Stimulated activated naive CD8-positive, alpha-beta T cell treated with anti-CD3 and anti-CD28 coated beads, Interleukin-15, Interleukin-2, amounts not matched to agents 100 ng/mL and 50 ng/mL, for 24 hours (primary cell): Measurements from ENCODE around the gene IL10.
A peak's percentile ranks its signal among the peaks of the same experiment; 100 is the strongest.

ENCODE experiments used
- H3K27ac Mint-ChIP-seq: one replicate; pipeline ENCODE4 v1.8.0; 2021; ENCODE audit warnings: mild to moderate bottlenecking, mixed read lengths
- H3K27me3 Mint-ChIP-seq: one replicate; pipeline ENCODE4 v1.8.0; 2021; ENCODE audit warnings: mixed read lengths
- H3K36me3 Mint-ChIP-seq: one replicate; pipeline ENCODE4 v1.8.0; 2021; ENCODE audit warnings: low read depth, mixed read lengths
- H3K4me1 Mint-ChIP-seq: one replicate; pipeline ENCODE4 v1.8.0; 2021; ENCODE audit warnings: low read depth, mixed read lengths
- H3K4me3 Mint-ChIP-seq: one replicate; pipeline ENCODE4 v1.8.0; 2021; ENCODE audit warnings: mild to moderate bottlenecking, mixed read lengths
- H3K9me3 Mint-ChIP-seq: one replicate; pipeline ENCODE4 v1.8.0; 2021; ENCODE audit warnings: mixed read lengths

Gene IL10

GRCh38 chr1:206723462-206723804, 48.9 kb downstream of the IL10 start:
- H3K27ac Mint-ChIP-seq = no peak overlapping the region

DNA sequence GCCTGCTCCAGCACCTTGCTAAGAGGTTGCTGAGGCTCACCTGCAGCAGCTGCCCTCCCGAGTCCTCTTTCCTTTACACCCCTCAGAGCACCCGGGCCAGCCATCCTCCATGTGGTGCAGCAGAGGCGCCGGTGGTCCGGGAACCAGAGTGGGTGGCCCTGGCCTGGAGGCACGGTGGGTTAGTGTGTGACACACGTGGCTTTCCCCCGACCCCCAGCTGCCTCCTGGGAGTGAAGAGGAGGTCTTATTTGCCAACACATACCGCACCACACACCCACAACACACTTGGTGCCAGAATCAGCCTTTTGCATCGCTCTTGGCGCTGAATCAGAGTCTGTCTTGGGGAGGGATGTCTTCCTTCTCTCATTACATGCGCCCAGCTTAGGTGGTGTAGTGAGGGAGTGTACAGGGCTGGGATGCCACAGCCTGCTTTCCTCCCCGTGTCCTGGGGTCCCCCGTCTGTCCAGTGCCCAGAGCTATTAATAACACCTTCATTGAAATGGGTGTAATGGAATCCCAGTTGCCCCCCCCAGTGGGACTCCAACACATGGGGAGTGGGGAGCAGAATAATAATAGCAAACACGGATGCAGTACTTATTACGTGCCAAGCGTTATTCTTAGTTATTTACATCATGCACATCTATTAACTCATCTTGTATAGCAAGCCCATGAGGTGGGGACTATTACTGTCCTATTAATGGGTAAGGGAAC, 49.4 kb downstream of the IL10 start:
- H3K4me3 Mint-ChIP-seq = no peak overlapping the region

More at GRCh38 chr1:206723462-206723804, 48.9 kb downstream of the IL10 start:
- H3K36me3 Mint-ChIP-seq = peaks cover 6% of the 10 kb centered on the region
- H3K4me3 Mint-ChIP-seq = no peak overlapping the region
- H3K9me3 Mint-ChIP-seq = no peaks in the 10 kb centered on the region
- H3K4me1 Mint-ChIP-seq = peaks cover 77% of the 10 kb centered on the region
- H3K27me3 Mint-ChIP-seq = no peaks in the 10 kb centered on the region

DNA sequence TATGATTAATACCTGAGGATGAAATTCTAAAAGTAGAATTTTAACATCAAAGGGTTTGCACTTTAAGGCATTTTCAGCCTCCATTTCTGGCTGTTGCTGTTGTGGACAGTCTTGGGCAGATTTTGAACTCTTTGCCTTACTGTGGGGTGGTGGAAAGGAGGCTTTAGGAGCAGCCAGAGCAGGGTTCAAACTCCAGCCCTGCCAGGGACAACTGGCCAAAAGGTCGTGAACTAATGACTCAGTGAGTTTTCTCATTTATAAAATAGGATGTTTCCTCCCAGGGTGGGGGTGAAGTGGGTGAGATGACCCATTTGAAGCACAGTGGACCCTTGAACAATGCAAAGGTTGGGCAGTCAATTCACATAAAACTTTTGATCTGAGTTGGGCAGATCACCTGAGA, 50.8 kb downstream of the IL10 start:
- Mint-ChIP-seq H3K9me3 (no peaks in the 10 kb centered on the region), H3K4me3 (no peak overlapping the region), H3K27me3 (no peaks in the 10 kb centered on the region), H3K36me3 (peaks cover 6% of the 10 kb centered on the region), H3K27ac (no peak overlapping the region), H3K4me1 (peaks cover 83% of the 10 kb centered on the region)

More for the DNA sequence above, 49.4 kb downstream of the IL10 start:
- H3K9me3 Mint-ChIP-seq = no peaks in the 10 kb centered on the region
- H3K27me3 Mint-ChIP-seq = no peaks in the 10 kb centered on the region
- no peak overlapping the region for H3K27ac Mint-ChIP-seq
- H3K36me3 Mint-ChIP-seq = peaks cover 6% of the 10 kb centered on the region
- peaks cover 77% of the 10 kb centered on the region for H3K4me1 Mint-ChIP-seq

DNA sequence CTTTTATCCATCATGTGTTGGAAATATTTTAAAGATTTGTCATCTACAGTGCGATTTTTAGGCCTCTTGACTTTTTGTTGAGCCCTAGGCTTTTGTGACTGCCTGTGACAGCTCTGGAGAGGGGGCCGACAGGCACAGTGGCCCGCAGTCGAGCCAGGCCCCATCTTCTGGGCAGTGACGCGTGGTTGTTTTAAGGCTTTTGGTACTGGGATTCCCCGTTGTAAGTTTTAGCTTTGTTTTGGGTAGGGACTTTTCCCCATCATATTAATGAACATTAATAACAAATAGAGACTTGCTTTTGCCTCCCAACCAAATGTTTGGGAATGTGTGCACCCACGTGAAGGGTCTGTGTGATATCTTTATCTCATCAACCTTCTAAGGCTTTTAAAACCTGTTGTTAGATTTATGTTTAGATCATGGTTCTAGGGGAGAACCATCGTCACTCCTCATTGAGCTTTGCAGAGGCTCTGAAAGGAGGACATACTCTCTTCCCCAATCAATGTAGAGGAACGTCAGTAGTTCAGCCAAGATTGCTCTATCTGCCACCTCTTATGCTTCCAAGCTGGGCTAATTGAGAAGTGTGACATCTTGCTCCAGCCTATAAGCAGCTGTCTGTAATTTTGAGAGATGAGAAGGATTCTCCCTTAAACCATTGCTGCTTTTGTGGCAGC, 53.0 kb downstream of the IL10 start:
- Mint-ChIP-seq H3K36me3 (peaks cover 6% of the 10 kb centered on the region), H3K27me3 (no peaks in the 10 kb centered on the region), H3K4me1 (peaks cover 83% of the 10 kb centered on the region), H3K27ac (no peak overlapping the region), H3K9me3 (no peaks in the 10 kb centered on the region), H3K4me3 (no peak overlapping the region)

GRCh38 chr1:206717674-206717989, 54.7 kb downstream of the IL10 start:
- Mint-ChIP-seq H3K4me1 (peaks cover 84% of the 10 kb centered on the region), H3K36me3 (peaks cover 6% of the 10 kb centered on the region), H3K9me3 (no peaks in the 10 kb centered on the region), H3K4me3 (no peak overlapping the region), H3K27me3 (no peaks in the 10 kb centered on the region), H3K27ac (peak overlapping the region; percentile 51)
